ENCODE data around the gene CLASP1. TPM values are rescaled to one million over a fixed set of nuclear protein-coding genes. Genes with fewer than 3 reads are reported as not detected.

The CLASP1 gene
- total and polyA plus RNA-seq, 2 donors (not counting 3 experiments of a cell fraction or from before 2014, with no cell fraction given) = 10.0 to 57.9 TPM

DNA sequence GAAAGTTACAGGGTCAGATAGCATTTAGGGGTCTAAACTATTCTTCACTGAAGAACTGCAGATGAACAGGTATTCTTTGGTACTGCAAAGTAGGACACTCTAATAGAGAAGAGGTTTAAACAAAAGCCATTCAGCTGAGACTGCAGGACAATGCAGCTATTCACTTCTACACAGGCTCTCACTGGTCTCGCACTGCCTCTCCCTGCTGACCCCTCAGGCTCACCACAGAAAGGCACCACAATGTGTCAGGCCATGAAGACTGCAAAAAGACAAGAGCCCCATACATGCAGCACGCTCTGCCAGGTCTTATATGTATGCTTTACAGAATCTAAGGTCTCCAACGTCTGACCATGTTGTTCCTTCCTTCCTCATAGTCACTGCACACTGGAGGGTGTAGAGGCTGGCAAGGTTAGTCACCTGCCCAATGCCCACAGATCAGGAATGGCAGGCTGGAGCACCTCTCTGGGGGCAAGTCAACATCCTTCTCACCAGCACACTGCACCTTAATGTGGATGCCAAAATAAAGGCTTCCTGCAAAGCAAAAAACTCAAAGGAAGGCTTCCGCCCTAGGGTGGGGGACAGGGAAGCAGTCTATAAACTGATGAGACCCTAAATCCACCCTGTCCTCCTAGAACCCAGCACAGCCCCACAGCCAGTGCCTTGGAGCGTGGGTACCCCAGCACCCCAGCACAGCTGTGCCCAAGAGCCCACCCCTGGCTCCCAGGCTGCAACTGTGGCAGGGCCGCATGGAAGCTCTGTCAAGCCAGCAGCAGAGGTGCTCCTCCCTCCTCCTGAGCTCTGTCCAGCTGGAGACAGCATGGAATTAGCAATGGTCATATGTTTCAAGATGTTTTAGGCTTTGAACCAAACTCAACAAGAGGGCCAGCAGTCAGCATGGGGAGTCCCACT is 129.3 kb downstream of the CLASP1 start:
- FAIRE-seq = no peak

GRCh38 chr2:121519153-121519552 is 130.1 kb downstream of the CLASP1 start:
- Histone ChIP-seq H3K79me2 (ENCODE audit: control insufficient read depth, insufficient read depth, low read length) (no peaks in the 10 kb centered on the region), H3K4me2 (ENCODE audit: insufficient read depth, low read length) (no peak overlapping the region), H2AFZ (ENCODE audit: low read depth, low read length) (no peak overlapping the region), H3K4me1 (ENCODE audit: control insufficient read depth, extremely low read depth, insufficient read depth, low read length) (no peaks in the 10 kb centered on the region), H3K9me1 (replicated peaks; ENCODE audit: control insufficient read depth, extremely low read depth, insufficient read depth, low read length) (no peaks in the 10 kb centered on the region), H4K20me1 (replicated peaks; ENCODE audit: control insufficient read depth, extremely low read depth, insufficient read depth, low read length) (peaks cover 3% of the 10 kb centered on the region), H3K27me3 (ENCODE audit: control insufficient read depth in 2 of 2, insufficient read depth in 2 of 2, low read length in 2 of 2) (no peaks in the 10 kb centered on the region), H3K9me3 (replicated peaks; ENCODE audit: control insufficient read depth, insufficient read depth, low read length) (no peaks in the 10 kb centered on the region), H3K27ac (ENCODE audit: insufficient read depth, low read depth, low read length) (no peak overlapping the region), H3K9ac (replicated peaks; ENCODE audit: extremely low read depth, insufficient read depth, low read length) (no peak overlapping the region), H3K4me3 (replicated peaks in 1 of 3; ENCODE audit: insufficient read depth in 1 of 3, low read depth in 1 of 3, low read length in 3 of 3) (no peak overlapping the region), H3K36me3 (ENCODE audit: control insufficient read depth in 2 of 2, extremely low read depth in 1 of 2, insufficient read depth in 2 of 2, low read length in 2 of 2) (peaks cover 7 to 11% of the 10 kb centered on the region in 2 experiments)
- intact Hi-C loops (cut with micrococcal nuclease) = no loop called here
- no TSS peak for BruUV-seq (replicated peaks)
- DNase-seq (ENCODE audit: low read depth, low spot score) = no peak
- no peak for FAIRE-seq
- dilution Hi-C loops (cut with MboI; ENCODE audit: extremely low pct_ligation_motif_present, low sequenced_read_pairs) = no loop called here
- TF ChIP-seq POLR2AphosphoS5 (IDR thresholded peaks at IDR 0.05; ENCODE audit: insufficient read depth, low read depth, low read length) = no peak
- TF ChIP-seq MYC (IDR thresholded peaks at IDR 0.05; ENCODE audit: low read depth, low read length) = no peak
- no peak for TF ChIP-seq MAX (IDR thresholded peaks at IDR 0.05; ENCODE audit: insufficient read depth, insufficient read length)
- TF ChIP-seq GATA2 (IDR thresholded peaks at IDR 0.05; ENCODE audit: insufficient read depth, insufficient read length, low read depth, low read length) = no peak
- no peak for TF ChIP-seq JUN (IDR thresholded peaks at IDR 0.05; ENCODE audit: borderline replicate concordance, insufficient read depth, insufficient read length, low read depth)
- TF ChIP-seq FOS (IDR thresholded peaks at IDR 0.05; ENCODE audit: borderline replicate concordance, insufficient read depth, low read length) = no peak
- no peak for TF ChIP-seq EZH2 (IDR thresholded peaks at IDR 0.05; ENCODE audit: borderline replicate concordance, low read depth, low read length, severe bottlenecking)
- TF ChIP-seq POLR2A (IDR thresholded peaks at IDR 0.05; ENCODE audit: low read depth, low read length) = no peak
- TF ChIP-seq, protein P1, sequence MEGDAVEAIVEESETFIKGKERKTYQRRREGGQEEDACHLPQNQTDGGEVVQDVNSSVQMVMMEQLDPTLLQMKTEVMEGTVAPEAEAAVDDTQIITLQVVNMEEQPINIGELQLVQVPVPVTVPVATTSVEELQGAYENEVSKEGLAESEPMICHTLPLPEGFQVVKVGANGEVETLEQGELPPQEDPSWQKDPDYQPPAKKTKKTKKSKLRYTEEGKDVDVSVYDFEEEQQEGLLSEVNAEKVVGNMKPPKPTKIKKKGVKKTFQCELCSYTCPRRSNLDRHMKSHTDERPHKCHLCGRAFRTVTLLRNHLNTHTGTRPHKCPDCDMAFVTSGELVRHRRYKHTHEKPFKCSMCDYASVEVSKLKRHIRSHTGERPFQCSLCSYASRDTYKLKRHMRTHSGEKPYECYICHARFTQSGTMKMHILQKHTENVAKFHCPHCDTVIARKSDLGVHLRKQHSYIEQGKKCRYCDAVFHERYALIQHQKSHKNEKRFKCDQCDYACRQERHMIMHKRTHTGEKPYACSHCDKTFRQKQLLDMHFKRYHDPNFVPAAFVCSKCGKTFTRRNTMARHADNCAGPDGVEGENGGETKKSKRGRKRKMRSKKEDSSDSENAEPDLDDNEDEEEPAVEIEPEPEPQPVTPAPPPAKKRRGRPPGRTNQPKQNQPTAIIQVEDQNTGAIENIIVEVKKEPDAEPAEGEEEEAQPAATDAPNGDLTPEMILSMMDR (IDR thresholded peaks at IDR 0.05; ENCODE audit: extremely low read depth in 1 of 2, insufficient read depth in 1 of 2, low read depth in 1 of 2, low read length in 2 of 2) = no peak
- POLR2A ChIA-PET = no interaction called here
- CTCF ChIA-PET = interaction anchor here (0.8 to 1.2 kb wide), 2 partner anchors 12 to 117 kb away, joined by 3 read pairs; partner anchors contain the start of gene RNU4ATAC

More for the DNA sequence above, 129.3 kb downstream of the CLASP1 start:
- Histone ChIP-seq H3K4me1 (ENCODE audit: control insufficient read depth, extremely low read depth, insufficient read depth, low read length) (no peaks in the 10 kb centered on the region), H3K27ac (ENCODE audit: insufficient read depth, low read depth, low read length) (no peak overlapping the region), H3K36me3 (ENCODE audit: control insufficient read depth in 2 of 2, extremely low read depth in 1 of 2, insufficient read depth in 2 of 2, low read length in 2 of 2) (peaks cover 6 to 7% of the 10 kb centered on the region in 2 experiments), H3K4me2 (ENCODE audit: insufficient read depth, low read length) (no peak overlapping the region), H3K9me1 (replicated peaks; ENCODE audit: control insufficient read depth, extremely low read depth, insufficient read depth, low read length) (no peaks in the 10 kb centered on the region), H3K27me3 (ENCODE audit: control insufficient read depth in 2 of 2, insufficient read depth in 2 of 2, low read length in 2 of 2) (no peaks in the 10 kb centered on the region), H3K79me2 (ENCODE audit: control insufficient read depth, insufficient read depth, low read length) (no peaks in the 10 kb centered on the region), H4K20me1 (replicated peaks; ENCODE audit: control insufficient read depth, extremely low read depth, insufficient read depth, low read length) (no peaks in the 10 kb centered on the region), H3K9me3 (replicated peaks; ENCODE audit: control insufficient read depth, insufficient read depth, low read length) (no peaks in the 10 kb centered on the region), H3K4me3 (replicated peaks in 1 of 3; ENCODE audit: insufficient read depth in 1 of 3, low read depth in 1 of 3, low read length in 3 of 3) (no peak overlapping the region), H2AFZ (ENCODE audit: low read depth, low read length) (no peak overlapping the region), H3K9ac (replicated peaks; ENCODE audit: extremely low read depth, insufficient read depth, low read length) (no peak overlapping the region)
- no TSS peak for BruUV-seq (replicated peaks)
- ChIA-PET CTCF (interaction anchor here (1.2 kb wide), 1 partner anchor 11 kb away, joined by 3 read pairs; the partner anchor contains the start of gene RNU4ATAC), POLR2A (no interaction called here)
- dilution Hi-C loops (cut with MboI; ENCODE audit: extremely low pct_ligation_motif_present, low sequenced_read_pairs) = no loop called here
- TF ChIP-seq POLR2AphosphoS5 (IDR thresholded peaks at IDR 0.05; ENCODE audit: insufficient read depth, low read depth, low read length) (no peak), MAX (IDR thresholded peaks at IDR 0.05; ENCODE audit: insufficient read depth, insufficient read length) (no peak), POLR2A (IDR thresholded peaks at IDR 0.05; ENCODE audit: low read depth, low read length) (no peak), MYC (IDR thresholded peaks at IDR 0.05; ENCODE audit: low read depth, low read length) (no peak), EZH2 (IDR thresholded peaks at IDR 0.05; ENCODE audit: borderline replicate concordance, low read depth, low read length, severe bottlenecking) (no peak), FOS (IDR thresholded peaks at IDR 0.05; ENCODE audit: borderline replicate concordance, insufficient read depth, low read length) (no peak), GATA2 (IDR thresholded peaks at IDR 0.05; ENCODE audit: insufficient read depth, insufficient read length, low read depth, low read length) (no peak), JUN (IDR thresholded peaks at IDR 0.05; ENCODE audit: borderline replicate concordance, insufficient read depth, insufficient read length, low read depth) (no peak)
- no peak for DNase-seq (ENCODE audit: low read depth, low spot score)
- intact Hi-C loops (cut with micrococcal nuclease) = no loop called here

Data from endothelial cell of umbilical vein (primary cell).